GM18511 (cell line): ENCODE data around the gene GHITM.
"Not testable (repeated sequence)": the region's sequence is repeated elsewhere in the genome, so short reads cannot be mapped to it uniquely, and the experiment has no call there.

Experiments used
- ATAC-seq: cut with Tn5 transposase; IDR thresholded peaks from one replicate; pipeline ENCODE4 v1.9.1; 2021; ENCODE audit warnings: mild to moderate bottlenecking, moderate library complexity; ENCODE audit not compliant: unreplicated experiment

Gene GHITM

DNA sequence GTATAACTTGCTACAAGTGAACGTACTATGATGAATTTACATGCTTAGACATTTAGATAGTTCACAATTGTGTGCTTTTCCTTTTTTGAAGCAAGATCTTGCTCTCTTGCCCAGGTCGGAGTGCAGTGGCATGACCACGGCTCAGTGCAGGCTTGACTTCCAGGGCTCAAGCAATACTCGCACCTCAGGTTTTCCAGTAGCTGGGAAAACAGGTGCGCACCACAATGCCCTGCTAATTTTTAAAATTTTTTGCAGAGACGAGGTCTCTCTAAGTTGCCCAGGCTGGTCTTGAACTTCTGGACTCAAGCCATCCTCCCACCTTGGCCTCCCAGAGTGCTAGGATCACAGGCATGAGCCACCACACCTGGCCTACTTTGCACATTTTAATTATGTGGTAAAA, 36.1 kb downstream of the GHITM start:
- ATAC-seq = no peak

DNA sequence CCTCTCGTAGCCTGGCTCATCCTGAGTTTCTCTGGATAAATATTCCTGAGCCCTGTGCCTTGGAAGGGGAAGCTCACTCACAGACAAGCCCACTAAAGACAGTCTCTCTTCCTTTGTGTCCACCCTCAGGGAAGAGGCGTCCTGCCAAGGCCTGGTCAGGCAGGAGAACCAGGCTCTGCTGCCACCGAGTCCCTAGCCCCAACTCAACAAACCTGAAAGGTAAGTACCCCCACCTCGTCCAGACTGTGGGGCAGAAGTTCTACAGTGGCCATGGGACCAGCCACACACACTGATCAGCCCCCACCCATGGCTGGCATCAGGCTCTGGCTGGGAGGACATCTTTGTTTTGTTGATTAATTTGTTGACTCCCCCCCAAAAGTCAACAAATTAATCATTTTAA, 37.0 kb downstream of the GHITM start:
- ATAC-seq = no peak

DNA sequence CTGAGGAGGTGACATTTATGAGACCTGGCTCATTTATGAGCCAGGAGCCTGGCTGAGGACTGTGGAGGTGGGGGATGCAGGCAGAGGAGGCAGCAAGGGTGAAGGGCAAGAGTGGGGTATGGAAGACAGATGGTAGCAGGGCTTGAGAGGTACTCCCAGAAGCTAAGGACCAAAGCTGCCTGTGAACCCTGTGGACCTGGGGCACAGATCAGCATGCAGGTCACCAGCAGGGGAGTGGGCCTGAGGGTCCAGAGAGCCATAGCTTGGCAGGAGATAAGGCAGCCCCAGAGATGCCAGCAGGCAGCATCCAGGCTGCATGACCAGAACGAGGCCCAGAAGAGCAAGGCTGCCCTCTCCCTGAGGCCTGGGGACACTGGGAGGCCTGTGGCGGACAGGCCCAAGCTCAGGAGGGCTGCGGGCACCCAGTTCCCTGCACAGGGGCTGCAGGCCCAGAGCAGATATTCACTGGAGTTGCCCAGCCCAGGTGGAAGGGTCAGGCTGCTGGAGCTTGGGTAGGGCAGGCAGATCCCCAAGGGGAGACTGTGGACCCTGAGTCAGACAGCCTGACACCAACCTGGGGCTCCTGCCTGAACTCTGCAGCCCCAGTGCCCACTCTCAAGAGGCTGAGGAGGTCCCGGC, 37.6 kb downstream of the GHITM start:
- ATAC-seq = no peak

DNA sequence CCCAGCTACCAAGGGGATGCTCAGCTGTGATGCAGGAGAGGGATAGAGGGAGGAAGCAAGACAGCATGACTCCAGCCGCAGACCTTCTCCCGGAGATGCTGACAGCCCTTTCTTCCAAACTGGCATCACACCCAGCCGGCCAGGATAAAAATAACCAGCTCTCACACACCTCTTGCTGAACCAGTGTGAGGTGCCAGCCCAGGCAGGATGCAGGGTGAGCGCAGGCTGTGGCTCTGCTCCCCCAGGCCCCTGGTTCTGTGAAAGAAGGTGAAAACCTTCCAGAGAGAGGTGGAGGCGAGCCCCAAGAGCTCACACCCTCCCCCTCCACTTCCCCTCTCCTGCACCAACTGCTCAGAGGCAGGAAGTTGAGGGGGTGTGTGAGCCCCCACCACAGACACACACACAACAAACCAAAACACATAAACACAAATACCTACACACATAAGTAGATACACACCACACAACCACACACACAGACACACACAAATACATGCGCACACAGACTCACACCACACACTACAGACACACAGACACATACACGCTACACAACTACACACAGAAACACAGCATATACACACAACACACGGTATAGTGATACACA, 38.3 kb downstream of the GHITM start:
- ATAC-seq = peak; percentile 58

DNA sequence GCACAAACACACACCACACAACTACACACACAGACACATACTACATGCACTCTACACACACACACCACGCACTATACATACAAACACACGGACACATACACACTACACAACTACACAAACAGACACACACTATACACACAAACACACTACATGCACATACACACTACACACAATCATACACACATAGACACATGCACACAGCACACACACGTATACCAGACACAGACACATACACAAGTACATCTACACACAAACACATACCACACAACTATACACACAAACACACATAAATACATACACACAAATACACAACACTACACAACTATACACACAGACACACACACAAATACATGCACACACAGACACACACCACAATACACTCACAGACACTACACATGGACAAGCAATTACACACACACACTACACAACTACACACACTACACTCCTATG, 38.9 kb downstream of the GHITM start:
- no peak for ATAC-seq

- ATAC-seq = peak; percentile 88
Observed at GRCh38 chr10:84179059-84179710, 39.9 kb downstream of the GHITM start.

DNA sequence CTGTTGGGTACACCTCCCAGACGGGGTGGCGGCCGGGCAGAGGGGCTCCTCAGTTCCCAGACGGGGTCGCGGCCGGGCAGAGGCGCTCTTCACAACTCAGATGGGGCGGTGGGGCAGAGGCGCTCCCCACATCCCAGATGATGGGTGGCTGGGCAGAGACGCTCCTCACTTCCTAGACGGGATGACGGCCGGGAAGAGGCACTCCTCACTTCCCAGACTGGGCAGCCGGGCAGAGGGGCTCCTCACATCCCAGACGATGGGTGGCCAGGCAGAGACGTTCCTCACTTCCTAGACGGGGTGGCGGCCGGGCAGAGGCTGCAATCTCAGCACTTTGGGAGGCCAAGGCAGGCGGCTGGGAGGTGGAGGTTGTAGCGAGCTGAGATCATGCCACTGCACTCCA, 41.1 kb downstream of the GHITM start:
- ATAC-seq = not testable (repeated sequence)

GRCh38 chr10:84181631-84182030, 42.3 kb downstream of the GHITM start:
- ATAC-seq = no peak

- ATAC-seq = peak; percentile 60
Observed at GRCh38 chr10:84184517-84184916, 45.2 kb downstream of the GHITM start.

GRCh38 chr10:84185526-84186175, 46.3 kb downstream of the GHITM start:
- no peak for ATAC-seq

DNA sequence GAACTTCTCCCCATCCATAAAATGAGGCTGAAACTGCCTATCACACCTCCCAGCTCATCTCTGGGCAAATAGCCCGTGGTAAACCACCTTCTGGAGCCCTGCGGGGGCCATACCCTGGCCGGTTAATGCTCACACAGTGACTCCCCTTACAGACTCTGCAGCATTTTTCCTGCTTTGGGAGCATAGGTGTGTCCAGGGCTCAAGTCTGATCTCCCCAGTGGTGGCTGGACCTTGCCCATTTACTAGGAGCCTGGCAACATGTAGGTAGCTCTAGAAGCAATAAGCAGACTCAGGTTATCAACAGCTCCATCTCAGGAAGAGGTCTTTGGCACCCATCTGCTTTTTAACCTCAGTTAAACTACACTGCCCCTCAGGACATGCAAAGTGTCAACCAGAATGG, 49.5 kb downstream of the GHITM start:
- ATAC-seq = no peak

DNA sequence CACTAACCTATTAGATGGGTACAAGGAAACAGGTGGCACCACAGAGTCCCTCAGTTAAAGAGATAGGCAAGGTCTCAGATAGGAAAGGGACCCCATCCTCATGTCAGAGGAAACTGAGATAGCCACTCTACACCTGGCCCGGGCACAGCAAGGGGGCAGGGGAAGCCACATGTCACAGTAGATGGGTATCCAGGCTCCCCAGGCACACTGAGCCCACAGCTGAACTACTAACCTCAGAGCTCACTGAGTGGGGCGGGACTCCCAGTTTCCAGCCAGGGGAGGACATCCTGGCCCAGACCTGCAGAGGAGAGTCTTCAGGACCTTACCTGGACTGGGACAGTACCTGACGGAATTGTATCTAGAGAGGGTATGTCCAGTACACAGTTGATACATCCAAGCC, 51.3 kb downstream of the GHITM start:
- ATAC-seq = no peak

DNA sequence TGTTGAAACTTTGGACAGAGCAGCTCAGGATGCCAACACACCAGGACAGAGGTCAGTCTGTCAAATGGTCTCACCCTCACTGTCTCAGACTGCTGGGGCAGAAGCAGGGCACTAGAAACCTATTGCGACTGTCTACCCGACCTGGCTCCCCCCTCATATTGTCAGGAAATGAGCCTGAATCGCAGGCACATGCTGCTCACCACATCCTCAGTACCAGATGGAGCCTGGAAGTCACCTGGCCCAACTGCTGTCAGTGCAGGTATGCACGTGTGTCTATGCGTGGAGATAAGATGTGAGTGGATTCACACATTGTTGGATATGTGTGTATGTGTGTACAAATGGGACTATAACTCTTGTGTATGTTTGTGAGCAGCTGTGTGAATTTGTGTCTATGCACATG, 51.8 kb downstream of the GHITM start:
- no peak for ATAC-seq

- no peak for ATAC-seq
Observed at GRCh38 chr10:84193327-84193726, 54.0 kb downstream of the GHITM start.

GRCh38 chr10:84193846-84194423, 54.6 kb downstream of the GHITM start:
- peak; percentile 7 for ATAC-seq

DNA sequence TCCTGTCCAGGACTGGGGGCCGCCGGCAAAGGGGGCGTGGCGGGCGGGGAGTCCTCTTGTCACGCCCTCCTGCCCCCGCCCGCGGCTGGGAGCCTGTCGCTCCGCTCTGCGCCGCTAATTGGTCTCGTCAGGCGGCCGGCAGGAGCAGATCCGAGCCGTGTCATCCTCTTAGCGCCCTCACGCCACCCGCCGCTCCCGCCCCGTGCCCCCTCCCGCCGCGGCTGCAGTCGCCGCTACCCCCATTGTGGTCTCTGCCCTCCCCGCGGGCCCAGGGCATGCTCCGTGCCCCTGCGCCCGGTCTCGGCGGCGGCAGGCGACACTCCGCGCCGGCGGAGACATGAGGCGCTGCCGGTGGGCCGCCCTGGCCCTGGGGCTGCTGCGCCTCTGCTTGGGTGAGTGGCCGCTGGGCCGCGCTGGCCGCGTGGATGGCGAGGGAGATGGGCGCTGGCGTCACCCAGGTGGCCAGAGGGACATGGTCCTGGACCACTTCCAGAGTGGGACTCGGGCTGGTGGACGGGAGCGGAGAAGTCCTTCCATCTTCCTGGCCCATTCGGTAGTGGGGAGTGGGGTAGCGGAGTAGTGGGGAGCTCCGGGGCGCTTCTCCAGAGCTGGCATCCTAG, 55.2 kb downstream of the GHITM start, which contains the start of gene CDHR1:
TSS of gene CDHR1 (plus strand) at position 114 of the 620 bp plus-strand sequence. CDS start at position 338, 224 bp downstream.
- peak; percentile 62 for ATAC-seq

GRCh38 chr10:84195044-84195830, 55.9 kb downstream of the GHITM start:
- peak; percentile 2 for ATAC-seq

DNA sequence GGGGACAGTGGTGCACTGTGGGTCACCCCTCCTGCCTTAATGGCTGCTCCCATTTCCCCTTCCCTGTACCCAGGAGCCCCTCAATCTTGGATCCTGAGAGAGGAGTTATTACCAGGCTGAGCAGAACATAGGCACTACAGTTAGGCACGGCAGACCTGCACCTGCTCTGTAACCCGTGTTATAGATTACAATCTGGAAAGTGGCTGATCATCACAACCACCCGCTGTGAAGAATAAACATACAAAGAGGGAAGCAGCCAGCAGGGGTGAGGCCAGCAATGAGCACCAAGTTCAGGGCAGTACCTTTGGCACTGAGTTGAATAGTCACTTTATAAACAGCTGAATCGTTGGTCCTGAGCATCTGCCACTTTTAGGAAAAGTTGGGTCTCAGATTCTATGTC, 56.8 kb downstream of the GHITM start:
- ATAC-seq = no peak

GRCh38 chr10:84196941-84197340, 57.6 kb downstream of the GHITM start:
- no peak for ATAC-seq

DNA sequence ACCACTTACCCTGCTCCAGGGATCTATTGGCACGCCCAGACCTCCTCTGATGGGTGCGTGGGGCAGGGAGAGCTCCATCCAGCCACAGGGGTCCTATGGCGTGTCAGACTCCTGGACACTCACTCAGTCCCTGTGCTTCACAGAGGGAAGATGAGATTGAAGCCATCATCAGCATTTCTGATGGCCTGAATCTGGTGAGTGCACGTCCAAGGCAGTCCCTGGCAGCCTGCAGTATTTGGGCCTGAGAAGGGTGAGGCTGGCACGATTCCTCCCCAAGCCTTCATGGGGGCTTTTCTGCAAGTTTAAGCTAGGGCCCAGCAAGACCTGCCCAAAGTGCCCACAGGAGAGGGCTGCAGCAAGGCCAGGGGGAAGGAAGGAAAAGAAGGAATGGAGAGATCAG, 58.3 kb downstream of the GHITM start:
- no peak for ATAC-seq
